Kidney (tissue), 14 donors: ENCODE data around the gene LGALS3BP. TPM values are rescaled to one million over a fixed set of nuclear protein-coding genes. Genes with fewer than 3 reads are reported as not detected.

ENCODE experiments used
- DNase-seq, 5 donors: peaks; one replicate each; pipeline ENCODE4 v3.0.0-alpha.2; 2013 to 2020
- FAIRE-seq: peaks from 2 replicates; lab custom pipeline; 2012; peaks lifted over from hg19 to GRCh38; lab: Jason Lieb, UNC
- H3K27ac ChIP-seq, 2 donors: one replicate each; pipeline ENCODE4 v1.7.0; 2013; ENCODE audit warnings: low read depth in 2 of 2, low read length in 2 of 2, inconsistent platforms in 1 of 2
- H3K27me3 ChIP-seq: one replicate; pipeline ENCODE4 v1.7.1; 2013; ENCODE audit warnings: low read length, inconsistent platforms; ENCODE audit not compliant: control insufficient read depth, insufficient read depth
- H3K36me3 ChIP-seq, 3 donors: one replicate each; pipeline versions ENCODE4 v1.7.0 to v1.7.1; 2013; ENCODE audit warnings: low read length in 3 of 3, control low read depth in 1 of 3, inconsistent platforms in 1 of 3; ENCODE audit not compliant: insufficient read depth in 3 of 3, control insufficient read depth in 2 of 3
- H3K4me1 ChIP-seq, 3 donors: one replicate each; pipeline versions ENCODE4 v1.7.0 to v1.7.1; 2013; ENCODE audit warnings: low read length in 3 of 3, inconsistent platforms in 1 of 3, low read depth in 1 of 3; ENCODE audit not compliant: control insufficient read depth in 2 of 3, insufficient read depth in 2 of 3
- H3K4me3 ChIP-seq, 3 donors: one replicate each; pipeline versions ENCODE4 v1.7.0 to v1.8.1; 2013; ENCODE audit warnings: low read length in 3 of 3, control low read depth in 1 of 3, inconsistent platforms in 1 of 3
- H3K9ac ChIP-seq, 3 donors: one replicate each; pipeline versions ENCODE4 v1.7.0 to v1.7.1; 2013; ENCODE audit warnings: low read length in 3 of 3, control low read depth in 1 of 3, inconsistent platforms in 1 of 3
- H3K9me3 ChIP-seq, 3 donors: one replicate each; pipeline versions ENCODE4 v1.7.0 to v1.7.1; 2013; ENCODE audit warnings: low read length in 3 of 3, control low read depth in 1 of 3, inconsistent platforms in 1 of 3; ENCODE audit not compliant: control insufficient read depth in 2 of 3, insufficient read depth in 1 of 3
- intact Hi-C: fragments of 100-400 bp; cut with DNase I; formaldehyde crosslinking; loops from one replicate; pipeline ENCODE4 v1.11.1; 2022
- polyA plus RNA-seq: library from polyadenylated mRNA; stranded (reverse); fragments of 350-450 nt; fragmentation: Illumina TruSeq; extraction: RNeasy Lipid Tissue Mini Kit (QIAGEN cat#74804); gene quantifications from one replicate; pipeline ENCODE4 v1.2.3, GENCODE V29; 2014; ENCODE audit warnings: low read depth, low replicate concordance; ENCODE audit not compliant: insufficient read depth
- total RNA-seq: library from RNA; stranded (reverse); fragmentation: NEBNext Ultra II Directional; extraction: Animal tissue kit (Norgen Biotek cat#: 25700); gene quantifications from one replicate; pipeline ENCODE4 v1.2.1, GENCODE V29; 2021
- TF ChIP-seq, protein P1 (sequence below): IDR thresholded peaks from 3 replicates; pipeline ENCODE4 v1.5.1; 2012; ENCODE audit warnings: mild to moderate bottlenecking, moderate library complexity, borderline replicate concordance; ENCODE audit not compliant: insufficient read depth; ENCODE audit errors: extremely low read depth
- donor health status: control.
- donor health status: control.
- donor health status: control.
- donor health status: control.
- donor health status: control.
- donor health status: DM: yes; HTN: yes; CAD: no.
- donor health status: Normal renal cell carcinoma (clear cell type).

Gene LGALS3BP
- total and polyA plus RNA-seq, 2 donors from 2014 or later = 240 to 310 TPM

DNA sequence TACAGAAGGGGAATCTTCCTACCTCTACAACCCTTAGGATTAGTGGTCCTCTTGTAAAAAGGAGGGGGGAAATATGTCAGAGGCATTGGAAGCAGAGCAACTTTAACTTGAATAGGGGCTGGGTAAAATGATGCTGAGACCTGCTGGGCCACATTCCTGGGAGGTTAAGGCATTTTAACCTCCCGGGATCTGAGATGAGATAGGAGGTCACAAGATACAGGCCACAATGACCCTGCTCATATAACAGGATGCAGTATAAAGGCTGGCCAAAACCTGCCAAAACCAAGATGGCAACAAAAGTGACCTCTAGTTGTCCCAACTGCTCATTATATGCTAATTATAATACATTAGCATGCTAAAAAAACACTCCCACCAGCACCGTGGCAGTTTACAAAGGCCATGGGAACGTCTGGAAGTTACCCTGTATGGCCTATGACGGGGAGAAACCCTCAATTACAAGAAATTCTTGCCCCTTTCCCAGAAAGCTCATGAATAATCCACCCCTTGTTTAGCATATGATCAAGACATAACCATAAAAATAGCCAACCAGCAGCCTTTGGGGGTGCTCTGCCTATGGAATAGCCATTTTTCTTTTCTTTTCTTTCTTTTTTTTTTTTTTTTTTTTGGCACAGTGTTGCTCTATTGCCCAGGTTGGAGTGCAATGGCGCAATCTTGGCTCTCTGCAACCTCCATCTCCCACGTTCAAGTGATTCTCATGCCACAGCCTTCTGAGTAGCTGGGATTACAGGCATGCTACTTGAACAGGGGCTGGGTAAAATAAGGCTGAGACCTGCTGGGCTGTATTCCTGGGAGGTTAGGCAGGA, 38.0 kb upstream of the LGALS3BP start:
- no peaks in the 10 kb centered on the region for H3K27me3 ChIP-seq
- no peak for DNase-seq
- H3K9me3 ChIP-seq = no peaks in the 10 kb centered on the region
- intact Hi-C loops = no loop called here
- no peak overlapping the region for H3K27ac ChIP-seq
- TF ChIP-seq, protein P1, sequence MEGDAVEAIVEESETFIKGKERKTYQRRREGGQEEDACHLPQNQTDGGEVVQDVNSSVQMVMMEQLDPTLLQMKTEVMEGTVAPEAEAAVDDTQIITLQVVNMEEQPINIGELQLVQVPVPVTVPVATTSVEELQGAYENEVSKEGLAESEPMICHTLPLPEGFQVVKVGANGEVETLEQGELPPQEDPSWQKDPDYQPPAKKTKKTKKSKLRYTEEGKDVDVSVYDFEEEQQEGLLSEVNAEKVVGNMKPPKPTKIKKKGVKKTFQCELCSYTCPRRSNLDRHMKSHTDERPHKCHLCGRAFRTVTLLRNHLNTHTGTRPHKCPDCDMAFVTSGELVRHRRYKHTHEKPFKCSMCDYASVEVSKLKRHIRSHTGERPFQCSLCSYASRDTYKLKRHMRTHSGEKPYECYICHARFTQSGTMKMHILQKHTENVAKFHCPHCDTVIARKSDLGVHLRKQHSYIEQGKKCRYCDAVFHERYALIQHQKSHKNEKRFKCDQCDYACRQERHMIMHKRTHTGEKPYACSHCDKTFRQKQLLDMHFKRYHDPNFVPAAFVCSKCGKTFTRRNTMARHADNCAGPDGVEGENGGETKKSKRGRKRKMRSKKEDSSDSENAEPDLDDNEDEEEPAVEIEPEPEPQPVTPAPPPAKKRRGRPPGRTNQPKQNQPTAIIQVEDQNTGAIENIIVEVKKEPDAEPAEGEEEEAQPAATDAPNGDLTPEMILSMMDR = no peak
- H3K4me1 ChIP-seq = peaks cover 0 to 14% (median 4%) of the 10 kb centered on the region in 3 donors
- H3K36me3 ChIP-seq = no peaks in the 10 kb centered on the region
- FAIRE-seq = no peak
- H3K9ac ChIP-seq = no peak overlapping the region
- no peak overlapping the region for H3K4me3 ChIP-seq

DNA sequence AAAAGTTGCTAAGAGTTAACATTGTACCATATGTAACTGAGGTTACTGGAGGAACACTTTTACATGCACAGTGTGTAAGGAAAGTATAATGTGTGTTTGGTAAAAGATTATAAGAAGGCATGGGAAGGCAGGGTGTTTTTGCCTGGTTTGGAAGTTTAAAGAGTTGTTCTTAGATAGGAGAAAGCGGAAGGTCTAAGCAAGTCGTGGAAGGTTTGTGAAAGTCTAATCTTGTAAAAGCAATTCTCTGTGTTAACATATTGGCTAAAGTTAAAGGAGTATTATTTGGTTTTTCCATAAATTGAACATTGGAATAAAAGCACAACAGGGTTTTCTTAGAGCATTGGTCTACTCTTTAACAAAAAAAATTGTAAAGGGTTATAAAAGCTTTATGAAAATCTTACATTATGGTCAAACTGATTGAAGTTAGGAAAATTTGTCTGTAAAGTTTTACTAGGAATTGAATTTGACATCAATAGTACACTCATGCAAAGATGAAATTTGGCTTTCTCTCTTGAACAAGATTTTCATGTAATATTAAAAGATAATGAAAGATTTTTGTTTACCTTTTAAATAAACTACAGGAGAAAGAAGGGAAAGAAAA, 34.5 kb upstream of the LGALS3BP start:
- FAIRE-seq = no peak
- Histone ChIP-seq H3K27me3 (no peaks in the 10 kb centered on the region), H3K36me3 (no peaks in the 10 kb centered on the region), H3K9ac (no peak overlapping the region), H3K27ac (no peak overlapping the region), H3K4me3 (no peak overlapping the region), H3K9me3 (no peaks in the 10 kb centered on the region), H3K4me1 (peaks cover 0 to 4% (median 2%) of the 10 kb centered on the region in 3 donors)
- DNase-seq = no peak
- TF ChIP-seq, protein P1 = no peak
- intact Hi-C loops = no loop called here

DNA sequence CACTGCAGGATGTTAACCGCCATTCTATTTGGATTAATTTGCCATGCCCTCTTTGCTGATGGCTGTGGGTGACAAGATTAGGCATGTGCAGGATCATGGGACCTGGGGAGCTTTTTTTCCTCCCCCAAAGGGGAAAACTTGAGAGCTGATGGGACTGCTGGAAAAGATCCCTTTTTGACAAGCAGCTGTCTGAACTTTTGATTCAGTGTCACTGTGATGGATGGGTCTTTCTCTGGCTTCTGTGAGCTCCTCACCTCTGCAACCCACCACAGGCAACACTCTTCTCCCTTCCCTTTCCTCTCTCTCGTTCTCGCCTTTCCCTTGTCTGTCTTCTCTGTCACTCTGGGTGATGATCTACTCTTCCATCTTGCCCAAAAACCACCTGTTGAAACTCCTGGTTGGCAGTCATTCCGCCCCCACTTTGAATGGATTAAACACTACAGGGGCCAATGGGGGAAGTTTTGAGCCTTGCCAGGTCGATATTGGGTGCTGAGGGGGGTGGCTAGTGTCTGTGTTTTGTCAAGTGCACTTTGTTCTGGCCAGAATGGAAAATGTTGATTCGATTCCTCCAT, 32.9 kb upstream of the LGALS3BP start:
- TF ChIP-seq, protein P1 = no peak
- no peak overlapping the region for H3K4me3 ChIP-seq
- no peaks in the 10 kb centered on the region for H3K27me3 ChIP-seq
- DNase-seq (no peak), FAIRE-seq (no peak)
- intact Hi-C loops = no loop called here
- no peak overlapping the region for H3K27ac ChIP-seq
- no peak overlapping the region for H3K9ac ChIP-seq
- H3K4me1 ChIP-seq = peaks cover 0 to 17% (median 14%) of the 10 kb centered on the region in 3 donors
- no peaks in the 10 kb centered on the region for H3K36me3 ChIP-seq
- no peaks in the 10 kb centered on the region for H3K9me3 ChIP-seq
